ENCODE data around the gene ENOX2. TPM values are rescaled to one million over a fixed set of nuclear protein-coding genes. Genes with fewer than 3 reads are reported as not detected.
"Not testable (repeated sequence)": the region's sequence is repeated elsewhere in the genome, so short reads cannot be mapped to it uniquely, and the experiment has no call there.

ENOX2 gene
- total RNA-seq, 1 experiment from 2014 or later = 21.4 TPM

GRCh38 chrX:130715299-130715698 lies 187.7 kb downstream of the ENOX2 start:
- no peaks in the 10 kb centered on the region for H3K36me3 ChIP-seq (ENCODE audit: low read depth)
- H3K27me3 ChIP-seq (ENCODE audit: insufficient read depth, low read depth) = no peaks in the 10 kb centered on the region
- ChIA-PET CTCF (no interaction called here), POLR2A (ENCODE audit: unreplicated experiment) (no interaction called here)
- H2AFZ ChIP-seq = no peak overlapping the region
- no peaks in the 10 kb centered on the region for H4K20me1 ChIP-seq (ENCODE audit: insufficient read depth)
- no peaks in the 10 kb centered on the region for H3K9me2 ChIP-seq (ENCODE audit: insufficient read depth)
- H3K4me2 ChIP-seq = no peak overlapping the region
- no peaks in the 10 kb centered on the region for H3K79me2 ChIP-seq (ENCODE audit: low read depth)
- H3K27ac ChIP-seq = no peak overlapping the region
- no TSS peak for BruUV-seq (replicated peaks)
- intact Hi-C loops (cut with micrococcal nuclease; ENCODE audit: unreplicated experiment) = no loop called here
- TF ChIP-seq CTCF (conservative IDR thresholded peaks at IDR 0.05) (no peak), EZH2 (IDR thresholded peaks at IDR 0.05; ENCODE audit: low read depth) (no peak)
- no peaks in the 10 kb centered on the region for H3K9me3 ChIP-seq (ENCODE audit: insufficient read depth, low read depth)
- 0 out of 2 replicates have a peak, but pooled peaks cover 4% of the 10 kb centered on the region for H3K4me1 ChIP-seq (replicated peaks; ENCODE audit: insufficient read depth)
- no peaks in the 10 kb centered on the region for H3F3A ChIP-seq (ENCODE audit: insufficient read depth, low read depth)
- H3K4me3 ChIP-seq = no peak overlapping the region
- DNase-seq = no peak

GRCh38 chrX:130714665-130715064 lies 188.3 kb downstream of the ENOX2 start:
- Histone ChIP-seq H3K9me3 (ENCODE audit: insufficient read depth, low read depth) (no peaks in the 10 kb centered on the region), H3K4me3 (no peak overlapping the region), H3K79me2 (ENCODE audit: low read depth) (no peaks in the 10 kb centered on the region), H3K27ac (no peak overlapping the region), H3K9me2 (ENCODE audit: insufficient read depth) (no peaks in the 10 kb centered on the region), H3K27me3 (ENCODE audit: insufficient read depth, low read depth) (no peaks in the 10 kb centered on the region), H3K4me2 (no peak overlapping the region), H4K20me1 (ENCODE audit: insufficient read depth) (no peaks in the 10 kb centered on the region), H3K4me1 (replicated peaks; ENCODE audit: insufficient read depth) (0 out of 2 replicates have a peak, but pooled peaks cover 4% of the 10 kb centered on the region), H3F3A (ENCODE audit: insufficient read depth, low read depth) (no peaks in the 10 kb centered on the region), H3K36me3 (ENCODE audit: low read depth) (no peaks in the 10 kb centered on the region), H2AFZ (no peak overlapping the region)
- no peak for TF ChIP-seq CTCF (conservative IDR thresholded peaks at IDR 0.05)
- no peak for TF ChIP-seq EZH2 (IDR thresholded peaks at IDR 0.05; ENCODE audit: low read depth)
- no peak for DNase-seq
- no TSS peak for BruUV-seq (replicated peaks)
- ChIA-PET CTCF (no interaction called here), POLR2A (ENCODE audit: unreplicated experiment) (no interaction called here)
- intact Hi-C loops (cut with micrococcal nuclease; ENCODE audit: unreplicated experiment) = no loop called here

GRCh38 chrX:130714135-130714534 lies 188.9 kb downstream of the ENOX2 start:
- TF ChIP-seq EZH2 (IDR thresholded peaks at IDR 0.05; ENCODE audit: low read depth) (no peak), CTCF (conservative IDR thresholded peaks at IDR 0.05) (no peak)
- Histone ChIP-seq H3K79me2 (ENCODE audit: low read depth) (no peaks in the 10 kb centered on the region), H4K20me1 (ENCODE audit: insufficient read depth) (no peaks in the 10 kb centered on the region), H3K9me2 (ENCODE audit: insufficient read depth) (no peaks in the 10 kb centered on the region), H3K4me3 (no peak overlapping the region), H3F3A (ENCODE audit: insufficient read depth, low read depth) (no peaks in the 10 kb centered on the region), H3K4me2 (no peak overlapping the region), H3K4me1 (replicated peaks; ENCODE audit: insufficient read depth) (0 out of 2 replicates have a peak, but pooled peaks cover 4% of the 10 kb centered on the region), H2AFZ (no peak overlapping the region), H3K9me3 (ENCODE audit: insufficient read depth, low read depth) (no peaks in the 10 kb centered on the region), H3K36me3 (ENCODE audit: low read depth) (no peaks in the 10 kb centered on the region), H3K27me3 (ENCODE audit: insufficient read depth, low read depth) (no peaks in the 10 kb centered on the region), H3K27ac (no peak overlapping the region)
- CTCF ChIA-PET = no interaction called here
- POLR2A ChIA-PET (ENCODE audit: unreplicated experiment) = no interaction called here
- intact Hi-C loops (cut with micrococcal nuclease; ENCODE audit: unreplicated experiment) = no loop called here
- peak in 1 of 2 experiments; percentile 50 for DNase-seq
- BruUV-seq (replicated peaks) = no TSS peak

GRCh38 chrX:130709178-130709577 lies 193.8 kb downstream of the ENOX2 start:
- H3K79me2 ChIP-seq (ENCODE audit: low read depth); H3K4me1 ChIP-seq (replicated peaks; ENCODE audit: insufficient read depth); H2AFZ ChIP-seq; H4K20me1 ChIP-seq (ENCODE audit: insufficient read depth); H3K27ac ChIP-seq; BruUV-seq (replicated peaks); H3K9me3 ChIP-seq (ENCODE audit: insufficient read depth, low read depth); H3K36me3 ChIP-seq (ENCODE audit: low read depth); H3F3A ChIP-seq (ENCODE audit: insufficient read depth, low read depth); H3K27me3 ChIP-seq (ENCODE audit: insufficient read depth, low read depth); H3K4me3 ChIP-seq; intact Hi-C loops (cut with micrococcal nuclease; ENCODE audit: unreplicated experiment); POLR2A ChIA-PET (ENCODE audit: unreplicated experiment); DNase-seq; H3K9me2 ChIP-seq (ENCODE audit: insufficient read depth); CTCF ChIA-PET; H3K4me2 ChIP-seq: not testable (repeated sequence)

Data from PC-9 (cell line).